Fibroblast of mammary gland (primary cell): ENCODE results near the gene PPM1L.

ENCODE experiments used
- DNase-seq: peaks from one replicate; pipeline ENCODE4 v3.0.0-alpha.2; 2010; ENCODE audit warnings: low read depth
- H3K4me3 ChIP-seq: 2 replicates; pipeline ENCODE4 v1.5.1; 2011; ENCODE audit warnings: low read depth, mild to moderate bottlenecking, low read length, moderate library complexity; ENCODE audit not compliant: control insufficient read depth
- CTCF ChIP-seq: conservative IDR thresholded peaks from 2 replicates; pipeline ENCODE4 v1.5.1; 2011; ENCODE audit warnings: low read depth, low read length, inconsistent platforms; ENCODE audit not compliant: control insufficient read depth, insufficient read depth

PPM1L gene

GRCh38 chr3:160748787-160749186 is 7.2 kb upstream of the PPM1L start:
- TF ChIP-seq CTCF, result no peak
- DNase-seq, result no peak
- no peak overlapping the region for H3K4me3 ChIP-seq

- H3K4me3 ChIP-seq, result peak overlapping the region; percentile 65
- TF ChIP-seq CTCF, result no peak
- DNase-seq, result no peak
These were observed 2.1 kb upstream of the PPM1L start for GRCh38 chr3:160753953-160754352.

GRCh38 chr3:160754371-160754854 is 1.6 kb upstream of the PPM1L start:
- no peak for TF ChIP-seq CTCF
- DNase-seq, result peak; percentile 59

GRCh38 chr3:160754855-160755747 is 930 bp upstream of the PPM1L start:
- TF ChIP-seq CTCF, result no peak
- H3K4me3 ChIP-seq, result peak overlapping the region; percentile 65

More at GRCh38 chr3:160754371-160754854, 1.6 kb upstream of the PPM1L start:
- peak overlapping the region; percentile 65 for H3K4me3 ChIP-seq

GRCh38 chr3:160757233-160758106 is 1.4 kb downstream of the PPM1L start:
- no peak overlapping the region for H3K4me3 ChIP-seq
- no peak for DNase-seq
- no peak for TF ChIP-seq CTCF

More at GRCh38 chr3:160754855-160755747, 930 bp upstream of the PPM1L start:
- DNase-seq, result peak; percentile 90

- no peak overlapping the region for H3K4me3 ChIP-seq
- no peak for TF ChIP-seq CTCF
- no peak for DNase-seq
These were observed 3.0 kb downstream of the PPM1L start for GRCh38 chr3:160758929-160759577.
